Peyer's patch (tissue), 4 donors: Measurements from ENCODE around the gene TCF4.

ENCODE experiments used
- POLR2A ChIP-seq, 2 donors: fragments of 450-650 bp; IDR thresholded peaks; one replicate each; pipeline ENCODE4 v1.5.1; 2017; ENCODE audit warnings: antibody characterized with exemption in 2 of 2, mild to moderate bottlenecking in 2 of 2, moderate library complexity in 2 of 2
- TF ChIP-seq, protein P1 (sequence below), 6 experiments: fragments of 450-650 bp in 4 of 6; fragments of 200-600 bp in 2 of 6; sonication (generic) in 1 of 6; IDR thresholded peaks; one replicate each; pipeline ENCODE4 v1.5.1; 2017 to 2019; ENCODE audit warnings: antibody characterized with exemption in 6 of 6, mild to moderate bottlenecking in 3 of 6, moderate library complexity in 1 of 6

DNA sequence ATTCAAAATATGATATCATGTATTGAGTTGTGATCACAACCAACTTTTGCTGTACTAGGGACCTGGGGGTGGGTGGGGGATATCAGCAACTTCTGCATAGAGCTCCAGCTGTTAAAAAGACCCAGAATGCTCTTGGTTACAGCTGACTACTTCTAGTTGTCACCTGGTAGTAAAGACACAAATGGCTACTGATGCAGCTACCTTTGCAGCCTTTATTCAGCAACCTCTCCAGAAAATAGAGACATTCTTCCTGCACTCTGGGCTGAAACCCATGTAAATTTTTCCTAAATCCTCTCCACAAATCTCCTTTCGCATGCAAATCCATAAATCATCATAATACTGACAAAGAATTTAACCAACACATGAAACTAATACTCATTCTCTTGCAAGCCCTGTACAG lies 238.3 kb downstream of the TCF4 start:
- TF ChIP-seq, protein P1, sequence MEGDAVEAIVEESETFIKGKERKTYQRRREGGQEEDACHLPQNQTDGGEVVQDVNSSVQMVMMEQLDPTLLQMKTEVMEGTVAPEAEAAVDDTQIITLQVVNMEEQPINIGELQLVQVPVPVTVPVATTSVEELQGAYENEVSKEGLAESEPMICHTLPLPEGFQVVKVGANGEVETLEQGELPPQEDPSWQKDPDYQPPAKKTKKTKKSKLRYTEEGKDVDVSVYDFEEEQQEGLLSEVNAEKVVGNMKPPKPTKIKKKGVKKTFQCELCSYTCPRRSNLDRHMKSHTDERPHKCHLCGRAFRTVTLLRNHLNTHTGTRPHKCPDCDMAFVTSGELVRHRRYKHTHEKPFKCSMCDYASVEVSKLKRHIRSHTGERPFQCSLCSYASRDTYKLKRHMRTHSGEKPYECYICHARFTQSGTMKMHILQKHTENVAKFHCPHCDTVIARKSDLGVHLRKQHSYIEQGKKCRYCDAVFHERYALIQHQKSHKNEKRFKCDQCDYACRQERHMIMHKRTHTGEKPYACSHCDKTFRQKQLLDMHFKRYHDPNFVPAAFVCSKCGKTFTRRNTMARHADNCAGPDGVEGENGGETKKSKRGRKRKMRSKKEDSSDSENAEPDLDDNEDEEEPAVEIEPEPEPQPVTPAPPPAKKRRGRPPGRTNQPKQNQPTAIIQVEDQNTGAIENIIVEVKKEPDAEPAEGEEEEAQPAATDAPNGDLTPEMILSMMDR (IDR thresholded peaks at IDR 0.05) = no peak
- TF ChIP-seq POLR2A (IDR thresholded peaks at IDR 0.05) = no peak
